GM03348 (cell line): ENCODE results near the gene RPE.

ENCODE experiments used
- DNase-seq: peaks from one replicate; pipeline ENCODE4 v3.0.0; 2012; ENCODE audit warnings: low spot score

RPE gene

GRCh38 chr2:210002158-210003157 is at the start of gene RPE:
RPE (plus strand) TSS chr2:210002638; CDS start chr2:210002662, 24 bp downstream.
- DNase-seq = peak; percentile 98

- DNase-seq = no peak
Measured at GRCh38 chr2:209956271-209956670, 46.2 kb upstream of the RPE start.

GRCh38 chr2:209958016-209958415 is 44.4 kb upstream of the RPE start:
- no peak for DNase-seq

- DNase-seq = no peak
Measured at GRCh38 chr2:209960045-209960444, 42.4 kb upstream of the RPE start.

GRCh38 chr2:209960676-209961630 is 41.5 kb upstream of the RPE start:
- DNase-seq = peak; percentile 50

GRCh38 chr2:209965723-209966122 is 36.7 kb upstream of the RPE start:
- DNase-seq = no peak

- DNase-seq = no peak
Measured at GRCh38 chr2:209969692-209970091, 32.7 kb upstream of the RPE start.

GRCh38 chr2:209970271-209970670 is 32.2 kb upstream of the RPE start:
- DNase-seq = no peak

- DNase-seq = no peak
Measured at GRCh38 chr2:209970711-209971110, 31.7 kb upstream of the RPE start.

GRCh38 chr2:209973328-209973727 is 29.1 kb upstream of the RPE start:
- DNase-seq = no peak

GRCh38 chr2:209974576-209974975 is 27.9 kb upstream of the RPE start:
- no peak for DNase-seq

GRCh38 chr2:209976698-209977385 is 25.6 kb upstream of the RPE start:
- no peak for DNase-seq

- DNase-seq = peak; percentile 54
Measured at GRCh38 chr2:209977386-209978239, 24.8 kb upstream of the RPE start.

- DNase-seq = no peak
Measured at GRCh38 chr2:209984291-209984690, 18.1 kb upstream of the RPE start.

- no peak for DNase-seq
Measured at GRCh38 chr2:209985874-209986273, 16.6 kb upstream of the RPE start.

GRCh38 chr2:209986415-209986814 is 16.0 kb upstream of the RPE start:
- no peak for DNase-seq

GRCh38 chr2:209988010-209988409 is 14.4 kb upstream of the RPE start:
- no peak for DNase-seq

GRCh38 chr2:209990838-209991237 is 11.6 kb upstream of the RPE start:
- no peak for DNase-seq

GRCh38 chr2:209993968-209994367 is 8.5 kb upstream of the RPE start:
- no peak for DNase-seq

- no peak for DNase-seq
Measured at GRCh38 chr2:209998596-209998995, 3.8 kb upstream of the RPE start.
